Small intestine (tissue), 7 donors: Measurements from ENCODE around the gene GRIP2. TPM values are rescaled to one million over a fixed set of nuclear protein-coding genes. Genes with fewer than 3 reads are reported as not detected.

Source experiments
- DNase-seq, 2 donors: peaks; one replicate each; pipeline versions ENCODE4 v3.0.0 to v3.0.0-alpha.2; 2013
- FAIRE-seq: peaks from 2 replicates; lab custom pipeline; 2012; peaks lifted over from hg19 to GRCh38; lab: Jason Lieb, UNC
- H3K27ac ChIP-seq, 3 donors: one replicate each; pipeline ENCODE4 v1.5.1; 2013; ENCODE audit warnings: low read length in 2 of 3, mild to moderate bottlenecking in 2 of 3, control low read depth in 1 of 3, inconsistent platforms in 1 of 3, low read depth in 1 of 3, moderate library complexity in 1 of 3
- H3K27me3 ChIP-seq, 3 donors: one replicate each; pipeline ENCODE4 v1.6.1; 2013; ENCODE audit warnings: low read length in 3 of 3, inconsistent platforms in 1 of 3; ENCODE audit not compliant: control insufficient read depth in 3 of 3, insufficient read depth in 3 of 3
- H3K36me3 ChIP-seq, 3 donors: one replicate each; pipeline ENCODE4 v1.6.1; 2013; ENCODE audit warnings: low read length in 3 of 3, inconsistent platforms in 1 of 3, low read depth in 1 of 3, mild to moderate bottlenecking in 1 of 3, moderate library complexity in 1 of 3; ENCODE audit not compliant: control insufficient read depth in 3 of 3, insufficient read depth in 2 of 3
- H3K4me1 ChIP-seq, 3 donors: one replicate each; pipeline ENCODE4 v1.6.1; 2013; ENCODE audit warnings: low read length in 2 of 3, inconsistent platforms in 1 of 3, low read depth in 1 of 3, mild to moderate bottlenecking in 1 of 3, moderate library complexity in 1 of 3; ENCODE audit not compliant: control insufficient read depth in 3 of 3, insufficient read depth in 2 of 3
- H3K4me3 ChIP-seq, 3 donors: one replicate each; pipeline ENCODE4 v1.5.1; 2013; ENCODE audit warnings: low read length in 3 of 3, control low read depth in 1 of 3, inconsistent platforms in 1 of 3, low read depth in 1 of 3, mild to moderate bottlenecking in 1 of 3, moderate library complexity in 1 of 3
- H3K9me3 ChIP-seq, 2 donors: one replicate each; pipeline ENCODE4 v1.6.1; 2013; ENCODE audit warnings: low read depth in 1 of 2, low read length in 1 of 2; ENCODE audit not compliant: control insufficient read depth in 2 of 2, insufficient read depth in 1 of 2
- WGBS, 3 donors: extraction: QIAGEN DNeasy Blood & Tissue Kit; methylation state at CpG; one replicate each; pipeline ENCODE4 v1.1.7; 2013; 5-methylcytosine and 5-hydroxymethylcytosine counted together
- polyA plus RNA-seq, 4 donors: library from polyadenylated mRNA; stranded (reverse) in 3 of 4; unstranded in 1 of 4; fragments of 200-250 nt in 3 of 4; fragments of 120-200 nt in 1 of 4; gene quantifications; one replicate each; pipeline versions ENCODE4 v1.2.1 to v1.2.3, GENCODE V29; 2013
- donor health status: healthy with polysubstance abuse.
- donor health status: control.
- donor health status: control.
- donor health status: Bipolar disorder and iron deficiency.
- donor health status: healthy.

The GRIP2 gene
- polyA plus RNA-seq, 4 donors = 0.27 to 1.4 (median 0.34) TPM; not detected in 1

DNA sequence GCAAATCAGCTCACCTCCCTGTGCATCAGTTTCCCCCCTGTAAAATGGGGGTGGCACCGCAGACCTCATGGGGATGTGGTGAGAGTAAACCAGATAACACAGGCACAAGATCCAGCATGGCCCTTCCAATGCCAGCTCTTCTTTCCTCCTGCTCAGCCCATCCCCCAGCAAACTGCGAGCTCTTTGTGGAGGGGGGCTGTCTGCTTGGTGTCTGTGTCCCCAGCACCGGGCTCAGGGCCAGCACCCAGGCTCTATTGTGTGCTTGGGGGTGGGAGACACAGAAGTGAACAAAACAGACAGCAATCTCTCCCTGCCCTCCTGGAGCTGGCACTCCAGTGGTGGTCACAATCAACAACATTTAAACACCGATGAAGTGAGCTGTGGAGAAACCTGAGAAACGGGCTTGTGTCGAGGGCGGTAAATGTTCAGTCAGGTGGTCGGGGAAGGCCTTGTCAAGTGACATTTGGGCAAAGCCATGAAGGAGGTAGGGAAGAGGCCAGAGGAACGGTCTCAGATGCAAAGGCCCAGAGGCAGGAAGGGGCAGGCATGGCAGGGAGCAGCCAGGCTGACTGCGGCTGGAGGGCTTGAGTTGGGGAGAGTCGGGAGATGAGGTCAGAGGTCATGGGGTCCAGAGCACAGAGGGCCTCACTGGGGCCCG lies 28.4 kb downstream of the GRIP2 start:
- Histone ChIP-seq H3K27ac (no peak overlapping the region), H3K4me3 (no peak overlapping the region), H3K9me3 (no peaks in the 10 kb centered on the region), H3K27me3 (peaks cover 0 to 5% (median 0%) of the 10 kb centered on the region in 3 donors), H3K4me1 (no peaks in the 10 kb centered on the region), H3K36me3 (no peaks in the 10 kb centered on the region)
- 70 to 75% (median 75%) methylated on average over 12 of the region's 12 CpGs for WGBS, 3 donors
- FAIRE-seq (no peak), DNase-seq (no peak)

GRCh38 chr3:14510838-14511622 lies 29.1 kb downstream of the GRIP2 start:
- Histone ChIP-seq H3K36me3 (no peaks in the 10 kb centered on the region), H3K27ac (no peak overlapping the region), H3K4me1 (no peaks in the 10 kb centered on the region), H3K9me3 (no peaks in the 10 kb centered on the region), H3K4me3 (no peak overlapping the region), H3K27me3 (peaks cover 0 to 5% (median 0%) of the 10 kb centered on the region in 3 donors)
- WGBS, 3 donors = 81 to 89% (median 88%) methylated on average over 23 of the region's 23 CpGs
- DNase-seq (no peak), FAIRE-seq (no peak)

GRCh38 chr3:14509796-14510100 lies 30.4 kb downstream of the GRIP2 start:
- DNase-seq (no peak), FAIRE-seq (no peak)
- Histone ChIP-seq H3K4me3 (no peak overlapping the region), H3K9me3 (no peaks in the 10 kb centered on the region), H3K27me3 (peaks cover 0 to 5% (median 0%) of the 10 kb centered on the region in 3 donors), H3K27ac (no peak overlapping the region), H3K4me1 (no peaks in the 10 kb centered on the region), H3K36me3 (no peaks in the 10 kb centered on the region)
- WGBS, 3 donors = 87 to 90% (median 89%) methylated on average over 10 of the region's 10 CpGs

DNA sequence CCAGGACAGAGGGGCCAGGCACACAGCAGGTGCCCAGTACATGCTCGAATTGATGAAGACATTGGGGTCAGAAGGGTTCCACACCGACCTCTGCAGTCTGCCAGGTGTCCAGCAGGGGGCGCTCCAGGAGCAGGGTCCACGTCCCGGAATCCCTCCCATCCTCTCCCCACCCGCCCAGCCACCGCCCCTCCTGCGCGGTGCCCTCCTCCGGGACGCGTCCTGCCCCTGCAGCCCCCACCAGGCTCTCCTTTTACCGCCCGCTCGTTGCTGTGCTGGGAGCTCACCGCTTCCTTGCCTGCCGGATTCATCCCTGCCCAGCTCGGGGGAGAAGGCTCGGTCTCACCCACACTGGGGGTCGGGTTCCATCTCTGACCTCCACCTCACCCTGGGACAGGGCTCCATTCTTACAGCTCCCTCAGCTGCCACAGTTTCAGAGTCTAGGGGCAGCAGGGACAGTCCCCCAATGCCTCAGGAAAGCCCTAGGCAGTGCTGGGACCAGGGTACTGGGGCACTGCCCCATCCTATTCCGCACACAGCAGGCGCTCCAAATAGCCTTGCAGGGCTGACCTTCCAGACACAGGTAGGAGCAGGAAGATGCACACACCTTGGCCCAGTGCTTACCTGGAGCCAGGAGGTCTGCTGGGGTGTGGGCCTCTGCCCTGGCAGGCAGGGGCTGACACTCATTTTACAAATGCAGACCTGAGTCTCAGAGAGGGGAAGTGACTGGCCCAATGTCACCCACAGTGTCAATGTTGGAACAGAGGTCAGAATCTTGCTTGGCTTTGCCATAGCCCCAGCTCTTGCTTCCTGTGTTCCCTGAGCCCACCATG lies 31.0 kb downstream of the GRIP2 start:
- no peaks in the 10 kb centered on the region for H3K4me1 ChIP-seq
- no peak overlapping the region for H3K27ac ChIP-seq
- no peaks in the 10 kb centered on the region for H3K36me3 ChIP-seq
- WGBS, 3 donors = 22 to 29% (median 23%) methylated on average over 18 to 22 of the region's 22 CpGs
- peaks cover 0 to 3% (median 0%) of the 10 kb centered on the region in 3 donors for H3K27me3 ChIP-seq
- no peak overlapping the region for H3K4me3 ChIP-seq
- H3K9me3 ChIP-seq = no peaks in the 10 kb centered on the region
- FAIRE-seq = no peak
- DNase-seq = peak; percentile 50 to 62

- H3K27me3 ChIP-seq = peaks cover 0 to 3% (median 0%) of the 10 kb centered on the region in 3 donors
- DNase-seq (no peak), FAIRE-seq (no peak)
- H3K9me3 ChIP-seq = no peaks in the 10 kb centered on the region
- 41 to 54% (median 42%) methylated on average over 3 of the region's 3 CpGs for WGBS, 3 donors
- H3K4me1 ChIP-seq = no peaks in the 10 kb centered on the region
- no peak overlapping the region for H3K4me3 ChIP-seq
- H3K36me3 ChIP-seq = no peaks in the 10 kb centered on the region
- no peak overlapping the region for H3K27ac ChIP-seq
Measured at GRCh38 chr3:14508505-14508819, 31.7 kb downstream of the GRIP2 start.

GRCh38 chr3:14507757-14508504 lies 32.2 kb downstream of the GRIP2 start:
- Histone ChIP-seq H3K27me3 (peaks cover 0 to 3% (median 0%) of the 10 kb centered on the region in 3 donors), H3K9me3 (peaks cover 0 to 1% of the 10 kb centered on the region in 2 donors), H3K4me1 (no peaks in the 10 kb centered on the region), H3K27ac (no peak overlapping the region), H3K4me3 (no peak overlapping the region), H3K36me3 (no peaks in the 10 kb centered on the region)
- FAIRE-seq = no peak
- no peak for DNase-seq
- WGBS, 3 donors = 86 to 89% (median 87%) methylated on average over 6 of the region's 6 CpGs

DNA sequence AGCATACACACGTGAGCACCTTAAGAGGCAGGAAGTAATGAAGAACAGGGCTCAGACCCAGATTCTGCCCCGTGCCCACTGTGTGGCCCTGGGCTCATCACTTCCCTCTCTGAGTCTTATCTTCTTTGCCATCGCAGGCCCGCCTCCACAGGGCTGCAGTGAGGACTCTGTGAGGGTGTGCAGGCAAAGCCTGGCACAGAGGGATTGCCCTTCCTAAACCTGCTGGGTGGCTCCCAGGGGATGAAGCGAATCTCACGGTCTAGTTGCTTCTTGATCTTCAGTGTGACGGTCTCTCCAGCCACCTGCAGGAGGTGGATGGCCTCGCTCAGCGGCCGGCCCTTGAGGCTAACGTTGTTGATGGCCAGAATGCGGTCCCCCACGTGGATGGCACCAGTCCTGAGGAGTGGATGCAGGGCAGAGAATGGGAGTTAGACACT lies 32.8 kb downstream of the GRIP2 start:
- H3K9me3 ChIP-seq = peaks cover 0 to 5% of the 10 kb centered on the region in 2 donors
- H3K4me3 ChIP-seq = no peak overlapping the region
- H3K27ac ChIP-seq = no peak overlapping the region
- 63 to 72% (median 69%) methylated on average over 13 of the region's 13 CpGs for WGBS, 3 donors
- DNase-seq = no peak
- H3K4me1 ChIP-seq = no peaks in the 10 kb centered on the region
- no peaks in the 10 kb centered on the region for H3K36me3 ChIP-seq
- H3K27me3 ChIP-seq = peaks cover 0 to under 1% (median 0%) of the 10 kb centered on the region in 3 donors
- no peak for FAIRE-seq
